K562 (cell line): ENCODE measurements around the gene CNPY4. TPM values are rescaled to one million over a fixed set of nuclear protein-coding genes. Genes with fewer than 3 reads are reported as not detected.

Experiments
- ARID3B ChIP-seq: fragments of 250-450 bp; sonication (Bioruptor Pico); IDR thresholded peaks from 2 replicates; pipeline ENCODE4 v1.4.0; 2020; ENCODE audit warnings: borderline replicate concordance
- CAMTA2 ChIP-seq: fragments of 250-450 bp; sonication (Bioruptor Pico); conservative IDR thresholded peaks from 2 replicates; pipeline ENCODE4 v1.5.1; 2022
- IFI16 ChIP-seq: fragments of 250-450 bp; sonication (Bioruptor Pico); IDR thresholded peaks from 2 replicates; pipeline ENCODE4 v2.1.2; 2022; ENCODE audit warnings: mild to moderate bottlenecking, inconsistent platforms
- POLR3A ChIP-seq: IDR thresholded peaks from 2 replicates; pipeline ENCODE4 v1.6.1; 2011; ENCODE audit warnings: borderline replicate concordance, mild to moderate bottlenecking, moderate library complexity; ENCODE audit not compliant: insufficient read length, insufficient read depth; ENCODE audit errors: extremely low read depth
- RCOR1 ChIP-seq, 2 experiments: IDR thresholded peaks; 2 replicates each; pipeline ENCODE4 v1.6.1; 2012; ENCODE audit warnings: low read depth in 2 of 2, low read length in 2 of 2, borderline replicate concordance in 1 of 2, improper control_type of control experiment in 1 of 2
- RREB1 ChIP-seq: fragments of 250-450 bp; sonication (Bioruptor Pico); IDR thresholded peaks from 2 replicates; pipeline ENCODE4 v1.4.0; 2020
- SNRNP70 ChIP-seq: fragments of 200-400 bp; formaldehyde crosslinking; optimal IDR thresholded peaks from 2 replicates; pipeline ENCODE3; 2017; ENCODE audit warnings: low read depth, low read length
- ZBTB7A ChIP-seq: IDR thresholded peaks from 2 replicates; pipeline ENCODE4 v1.6.1; 2011; ENCODE audit warnings: low read depth, mild to moderate bottlenecking, low read length, moderate library complexity, borderline replicate concordance; ENCODE audit not compliant: control insufficient read depth
- polyA plus RNA-seq, 8 experiments: library from polyadenylated mRNA; depleted of rRNA in 4 of 8; stranded (reverse) in 5 of 8; unstranded in 3 of 8; fragments of >200 nt; fragmentation: Nextera tagmentation in 2 of 8; fragmentation: Illumina TruSeq in 1 of 8; extraction: Ambion mirVana in 2 of 8; extraction: Trizol in 1 of 8; gene quantifications; 2 replicates each; pipeline versions ENCODE4 v1.2.1 to v1.2.3, GENCODE V29; 2011 to 2014; ENCODE audit warnings: inconsistent platforms in 1 of 8, missing spikeins in 1 of 8
- total RNA-seq, 7 experiments: library from RNA; depleted of rRNA in 6 of 7; stranded (reverse); fragments of >200 nt in 6 of 7; fragmentation: Illumina TruSeq in 2 of 7; extraction: Trizol in 2 of 7; gene quantifications; 2 replicates each; pipeline versions ENCODE4 v1.2.1 to v1.2.3, GENCODE V29; 2011 to 2021; ENCODE audit warnings: low replicate concordance in 1 of 7
- TF ChIP-seq, protein P1 (sequence below): fragments of 200-600 bp; sonication (generic); IDR thresholded peaks from one replicate; pipeline ENCODE4 v1.6.1; 2012; ENCODE audit warnings: mild to moderate bottlenecking, low read depth, low read length, inconsistent platforms

CNPY4 gene
- total and polyA plus RNA-seq, 9 of the 15 experiments (the other 6 are each of a cell fraction or from before 2014, with no cell fraction given) = 1.9 to 11.2 (median 7.0) TPM

GRCh38 chr7:100122568-100122967 is 3.1 kb downstream of the CNPY4 start (continued):
- TF ChIP-seq, protein P1, sequence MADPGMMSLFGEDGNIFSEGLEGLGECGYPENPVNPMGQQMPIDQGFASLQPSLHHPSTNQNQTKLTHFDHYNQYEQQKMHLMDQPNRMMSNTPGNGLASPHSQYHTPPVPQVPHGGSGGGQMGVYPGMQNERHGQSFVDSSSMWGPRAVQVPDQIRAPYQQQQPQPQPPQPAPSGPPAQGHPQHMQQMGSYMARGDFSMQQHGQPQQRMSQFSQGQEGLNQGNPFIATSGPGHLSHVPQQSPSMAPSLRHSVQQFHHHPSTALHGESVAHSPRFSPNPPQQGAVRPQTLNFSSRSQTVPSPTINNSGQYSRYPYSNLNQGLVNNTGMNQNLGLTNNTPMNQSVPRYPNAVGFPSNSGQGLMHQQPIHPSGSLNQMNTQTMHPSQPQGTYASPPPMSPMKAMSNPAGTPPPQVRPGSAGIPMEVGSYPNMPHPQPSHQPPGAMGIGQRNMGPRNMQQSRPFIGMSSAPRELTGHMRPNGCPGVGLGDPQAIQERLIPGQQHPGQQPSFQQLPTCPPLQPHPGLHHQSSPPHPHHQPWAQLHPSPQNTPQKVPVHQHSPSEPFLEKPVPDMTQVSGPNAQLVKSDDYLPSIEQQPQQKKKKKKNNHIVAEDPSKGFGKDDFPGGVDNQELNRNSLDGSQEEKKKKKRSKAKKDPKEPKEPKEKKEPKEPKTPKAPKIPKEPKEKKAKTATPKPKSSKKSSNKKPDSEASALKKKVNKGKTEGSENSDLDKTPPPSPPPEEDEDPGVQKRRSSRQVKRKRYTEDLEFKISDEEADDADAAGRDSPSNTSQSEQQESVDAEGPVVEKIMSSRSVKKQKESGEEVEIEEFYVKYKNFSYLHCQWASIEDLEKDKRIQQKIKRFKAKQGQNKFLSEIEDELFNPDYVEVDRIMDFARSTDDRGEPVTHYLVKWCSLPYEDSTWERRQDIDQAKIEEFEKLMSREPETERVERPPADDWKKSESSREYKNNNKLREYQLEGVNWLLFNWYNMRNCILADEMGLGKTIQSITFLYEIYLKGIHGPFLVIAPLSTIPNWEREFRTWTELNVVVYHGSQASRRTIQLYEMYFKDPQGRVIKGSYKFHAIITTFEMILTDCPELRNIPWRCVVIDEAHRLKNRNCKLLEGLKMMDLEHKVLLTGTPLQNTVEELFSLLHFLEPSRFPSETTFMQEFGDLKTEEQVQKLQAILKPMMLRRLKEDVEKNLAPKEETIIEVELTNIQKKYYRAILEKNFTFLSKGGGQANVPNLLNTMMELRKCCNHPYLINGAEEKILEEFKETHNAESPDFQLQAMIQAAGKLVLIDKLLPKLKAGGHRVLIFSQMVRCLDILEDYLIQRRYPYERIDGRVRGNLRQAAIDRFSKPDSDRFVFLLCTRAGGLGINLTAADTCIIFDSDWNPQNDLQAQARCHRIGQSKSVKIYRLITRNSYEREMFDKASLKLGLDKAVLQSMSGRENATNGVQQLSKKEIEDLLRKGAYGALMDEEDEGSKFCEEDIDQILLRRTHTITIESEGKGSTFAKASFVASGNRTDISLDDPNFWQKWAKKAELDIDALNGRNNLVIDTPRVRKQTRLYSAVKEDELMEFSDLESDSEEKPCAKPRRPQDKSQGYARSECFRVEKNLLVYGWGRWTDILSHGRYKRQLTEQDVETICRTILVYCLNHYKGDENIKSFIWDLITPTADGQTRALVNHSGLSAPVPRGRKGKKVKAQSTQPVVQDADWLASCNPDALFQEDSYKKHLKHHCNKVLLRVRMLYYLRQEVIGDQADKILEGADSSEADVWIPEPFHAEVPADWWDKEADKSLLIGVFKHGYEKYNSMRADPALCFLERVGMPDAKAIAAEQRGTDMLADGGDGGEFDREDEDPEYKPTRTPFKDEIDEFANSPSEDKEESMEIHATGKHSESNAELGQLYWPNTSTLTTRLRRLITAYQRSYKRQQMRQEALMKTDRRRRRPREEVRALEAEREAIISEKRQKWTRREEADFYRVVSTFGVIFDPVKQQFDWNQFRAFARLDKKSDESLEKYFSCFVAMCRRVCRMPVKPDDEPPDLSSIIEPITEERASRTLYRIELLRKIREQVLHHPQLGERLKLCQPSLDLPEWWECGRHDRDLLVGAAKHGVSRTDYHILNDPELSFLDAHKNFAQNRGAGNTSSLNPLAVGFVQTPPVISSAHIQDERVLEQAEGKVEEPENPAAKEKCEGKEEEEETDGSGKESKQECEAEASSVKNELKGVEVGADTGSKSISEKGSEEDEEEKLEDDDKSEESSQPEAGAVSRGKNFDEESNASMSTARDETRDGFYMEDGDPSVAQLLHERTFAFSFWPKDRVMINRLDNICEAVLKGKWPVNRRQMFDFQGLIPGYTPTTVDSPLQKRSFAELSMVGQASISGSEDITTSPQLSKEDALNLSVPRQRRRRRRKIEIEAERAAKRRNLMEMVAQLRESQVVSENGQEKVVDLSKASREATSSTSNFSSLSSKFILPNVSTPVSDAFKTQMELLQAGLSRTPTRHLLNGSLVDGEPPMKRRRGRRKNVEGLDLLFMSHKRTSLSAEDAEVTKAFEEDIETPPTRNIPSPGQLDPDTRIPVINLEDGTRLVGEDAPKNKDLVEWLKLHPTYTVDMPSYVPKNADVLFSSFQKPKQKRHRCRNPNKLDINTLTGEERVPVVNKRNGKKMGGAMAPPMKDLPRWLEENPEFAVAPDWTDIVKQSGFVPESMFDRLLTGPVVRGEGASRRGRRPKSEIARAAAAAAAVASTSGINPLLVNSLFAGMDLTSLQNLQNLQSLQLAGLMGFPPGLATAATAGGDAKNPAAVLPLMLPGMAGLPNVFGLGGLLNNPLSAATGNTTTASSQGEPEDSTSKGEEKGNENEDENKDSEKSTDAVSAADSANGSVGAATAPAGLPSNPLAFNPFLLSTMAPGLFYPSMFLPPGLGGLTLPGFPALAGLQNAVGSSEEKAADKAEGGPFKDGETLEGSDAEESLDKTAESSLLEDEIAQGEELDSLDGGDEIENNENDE = no peak
- TF ChIP-seq SNRNP70 (no peak), RCOR1 (IDR thresholded peaks at IDR 0.05; ENCODE audit: borderline replicate concordance in 1 of 2, low read depth in 2 of 2, low read length in 2 of 2) (peak in 1 of 2 experiments; percentile 24; a peak in 1 of 4 replicates), RREB1 (CRISPR knock-in tag) (no peak), POLR3A (no peak), IFI16 (CRISPR knock-in tag) (no peak), CAMTA2 (CRISPR knock-in tag) (no peak), ARID3B (no peak), ZBTB7A (peak; percentile 37; the same call in 1 of the 2 replicates)
